Measurements from ENCODE around the gene AKT3.
"Not testable (repeated sequence)": the region's sequence is repeated elsewhere in the genome, so short reads cannot be mapped to it uniquely, and the experiment has no call there.

AKT3 gene

GRCh38 chr1:243850202-243850451, at the start of gene AKT3:
AKT3 (minus strand) TSS chr1:243850243; CDS start chr1:243843170, 7,073 bp downstream.
- DNase-seq: no peak
- peak; percentile 72 for ATAC-seq

GRCh38 chr1:243898278-243898677, 48.2 kb upstream of the AKT3 start:
- DNase-seq (no peak), ATAC-seq (no peak)

GRCh38 chr1:243896313-243896712, 46.3 kb upstream of the AKT3 start:
- DNase-seq (no peak), ATAC-seq (no peak)

GRCh38 chr1:243892456-243892855, 42.4 kb upstream of the AKT3 start:
- no peak for ATAC-seq
- no peak for DNase-seq

GRCh38 chr1:243890576-243890975, 40.5 kb upstream of the AKT3 start:
- DNase-seq (no peak), ATAC-seq (no peak)

- DNase-seq (no peak), ATAC-seq (no peak)
Observed at GRCh38 chr1:243885806-243886205, 35.8 kb upstream of the AKT3 start.

GRCh38 chr1:243884603-243885002, 34.6 kb upstream of the AKT3 start:
- DNase-seq: no peak
- ATAC-seq: no peak

GRCh38 chr1:243883551-243883950, 33.5 kb upstream of the AKT3 start:
- DNase-seq (no peak), ATAC-seq (no peak)

GRCh38 chr1:243882276-243882675, 32.2 kb upstream of the AKT3 start:
- ATAC-seq (no peak), DNase-seq (no peak)

GRCh38 chr1:243877058-243877457, 27.0 kb upstream of the AKT3 start:
- not testable (repeated sequence) for ATAC-seq, DNase-seq

- ATAC-seq (no peak), DNase-seq (no peak)
Observed at GRCh38 chr1:243855616-243856318, 5.7 kb upstream of the AKT3 start.

- DNase-seq (no peak), ATAC-seq (no peak)
Observed at GRCh38 chr1:243851765-243852164, 1.7 kb upstream of the AKT3 start.

GRCh38 chr1:243851257-243851756, 1.3 kb upstream of the AKT3 start:
- ATAC-seq: no peak
- no peak for DNase-seq

- ATAC-seq (peak; percentile 71), DNase-seq (peak; percentile 87)
Observed at GRCh38 chr1:243850452-243851256, 611 bp upstream of the AKT3 start.

- DNase-seq: peak; percentile 70
- peak; percentile 21 for ATAC-seq
Observed at GRCh38 chr1:243849421-243850201, 432 bp downstream of the AKT3 start.

GRCh38 chr1:243848858-243849420, 1.1 kb downstream of the AKT3 start:
- DNase-seq (peak; percentile 57), ATAC-seq (peak; percentile 17)

GRCh38 chr1:243848165-243848857, 1.7 kb downstream of the AKT3 start:
- ATAC-seq: no peak
- DNase-seq: no peak

- ATAC-seq: no peak
Observed at GRCh38 chr1:243846761-243847160, 3.3 kb downstream of the AKT3 start.

GRCh38 chr1:243845888-243846287, 4.2 kb downstream of the AKT3 start:
- DNase-seq (no peak), ATAC-seq (no peak)

More at GRCh38 chr1:243846761-243847160, 3.3 kb downstream of the AKT3 start:
- DNase-seq: no peak

- no peak for DNase-seq
- no peak for ATAC-seq
Observed at GRCh38 chr1:243844186-243844585, 5.9 kb downstream of the AKT3 start.

- no peak for DNase-seq
- peak; percentile 74 for ATAC-seq
Observed at GRCh38 chr1:243842978-243843511, 7.0 kb downstream of the AKT3 start.

GRCh38 chr1:243842161-243842560, 7.9 kb downstream of the AKT3 start:
- DNase-seq (no peak), ATAC-seq (no peak)
